Activated CD4-positive, alpha-beta T cell treated with anti-CD3 and anti-CD28 coated beads, Interleukin-2, amount 50 U/mL, for 16 hours (primary cell): ENCODE data around the gene ZNF181.
"Not testable (repeated sequence)": the region's sequence is repeated elsewhere in the genome, so short reads cannot be mapped to it uniquely, and the experiment has no call there.

Source experiments
- DNase-seq: peaks from one replicate; pipeline ENCODE4 v3.0.0-alpha.2; 2020

Gene ZNF181

GRCh38 chr19:34733746-34734536, at the start of gene ZNF181:
Gene ZNF181, plus strand, starts transcription at chr19:34734243. Its CDS starts 795 bp downstream, at chr19:34735038.
- peak; percentile 83 for DNase-seq

GRCh38 chr19:34685266-34685665, 48.8 kb upstream of the ZNF181 start:
- DNase-seq: not testable (repeated sequence)

GRCh38 chr19:34686455-34686854, 47.6 kb upstream of the ZNF181 start:
- no peak for DNase-seq

GRCh38 chr19:34687348-34687747, 46.7 kb upstream of the ZNF181 start:
- DNase-seq: no peak

- no peak for DNase-seq
Observed at GRCh38 chr19:34688592-34688991, 45.5 kb upstream of the ZNF181 start.

GRCh38 chr19:34690372-34690771, 43.7 kb upstream of the ZNF181 start:
- DNase-seq: no peak

GRCh38 chr19:34692549-34692948, 41.5 kb upstream of the ZNF181 start:
- DNase-seq: no peak

GRCh38 chr19:34707661-34708060, 26.4 kb upstream of the ZNF181 start:
- DNase-seq: no peak

GRCh38 chr19:34711890-34712289, 22.2 kb upstream of the ZNF181 start:
- no peak for DNase-seq

- peak; percentile 71 for DNase-seq
Observed at GRCh38 chr19:34712395-34713261, 21.4 kb upstream of the ZNF181 start.

- no peak for DNase-seq
Observed at GRCh38 chr19:34713262-34713637, 20.8 kb upstream of the ZNF181 start.

- DNase-seq: no peak
Observed at GRCh38 chr19:34715357-34715756, 18.7 kb upstream of the ZNF181 start.

GRCh38 chr19:34722353-34722752, 11.7 kb upstream of the ZNF181 start:
- DNase-seq: no peak

GRCh38 chr19:34725400-34725799, 8.6 kb upstream of the ZNF181 start:
- no peak for DNase-seq

- no peak for DNase-seq
Observed at GRCh38 chr19:34731019-34731829, 2.8 kb upstream of the ZNF181 start.

- DNase-seq: no peak
Observed at GRCh38 chr19:34731964-34732363, 2.1 kb upstream of the ZNF181 start.

GRCh38 chr19:34732612-34733211, 1.3 kb upstream of the ZNF181 start:
- DNase-seq: no peak

- DNase-seq: no peak
Observed at GRCh38 chr19:34733266-34733745, 737 bp upstream of the ZNF181 start.

GRCh38 chr19:34734537-34735103, 577 bp downstream of the ZNF181 start:
- DNase-seq: peak; percentile 65

- no peak for DNase-seq
Observed at GRCh38 chr19:34744896-34745690, 11.1 kb downstream of the ZNF181 start.

GRCh38 chr19:34757441-34757840, 23.4 kb downstream of the ZNF181 start:
- no peak for DNase-seq
